H9 (cell line): ENCODE data around the gene MEFV. TPM values are rescaled to one million over a fixed set of nuclear protein-coding genes. Genes with fewer than 3 reads are reported as not detected.

Source experiments
- DNase-seq: peaks from one replicate; pipeline ENCODE4 v3.0.0-alpha.2; 2017
- H2AFZ ChIP-seq: one replicate; pipeline ENCODE4 v1.6.1; 2013; ENCODE audit warnings: mild to moderate bottlenecking, low read length, control low read depth, moderate library complexity
- H2AK5ac ChIP-seq: 2 replicates; pipeline ENCODE4 v1.6.1; 2013; ENCODE audit warnings: low read length, control low read depth, mixed read lengths; ENCODE audit not compliant: insufficient read length
- H2BK120ac ChIP-seq: one replicate; pipeline ENCODE4 v1.6.1; 2013; ENCODE audit warnings: low read depth, mild to moderate bottlenecking, low read length, control low read depth, inconsistent platforms; ENCODE audit not compliant: poor library complexity, severe bottlenecking
- H2BK12ac ChIP-seq: 2 replicates; pipeline ENCODE4 v1.6.1; 2013; ENCODE audit warnings: low read length, control low read depth, mixed read lengths, low read depth; ENCODE audit not compliant: insufficient read length
- H2BK15ac ChIP-seq: 2 replicates; pipeline ENCODE4 v1.6.1; 2013; ENCODE audit warnings: low read depth, low read length, control low read depth
- H2BK20ac ChIP-seq: one replicate; pipeline ENCODE4 v1.6.1; 2013; ENCODE audit warnings: low read depth, mild to moderate bottlenecking, low read length, control low read depth, inconsistent platforms; ENCODE audit not compliant: poor library complexity, severe bottlenecking
- H2BK5ac ChIP-seq: 2 replicates; pipeline ENCODE4 v1.6.1; 2013; ENCODE audit warnings: low read length, control low read depth, mixed read lengths; ENCODE audit not compliant: insufficient read length
- H3K14ac ChIP-seq: 2 replicates; pipeline ENCODE4 v1.6.1; 2013; ENCODE audit warnings: low read length, control low read depth; ENCODE audit not compliant: insufficient read depth
- H3K18ac ChIP-seq: 2 replicates; pipeline ENCODE4 v1.6.1; 2013; ENCODE audit warnings: low read depth, mild to moderate bottlenecking, mixed read lengths, low read length, control low read depth; ENCODE audit not compliant: insufficient read length
- H3K23ac ChIP-seq: 2 replicates; pipeline ENCODE4 v1.6.1; 2013; ENCODE audit warnings: low read length, control low read depth, mixed read lengths, low read depth; ENCODE audit not compliant: insufficient read length
- H3K23me2 ChIP-seq: 2 replicates; pipeline ENCODE4 v1.6.1; 2013; ENCODE audit warnings: low read depth, mild to moderate bottlenecking, mixed read lengths, low read length, control low read depth; ENCODE audit not compliant: insufficient read length, poor library complexity, severe bottlenecking
- H3K27ac ChIP-seq: 2 replicates; pipeline ENCODE4 v1.5.1; 2013; ENCODE audit warnings: low read length, control low read depth, mixed read lengths, low read depth; ENCODE audit not compliant: insufficient read length
- H3K27me3 ChIP-seq: 2 replicates; pipeline ENCODE4 v1.6.1; 2013; ENCODE audit warnings: low read length, control low read depth, inconsistent platforms; ENCODE audit not compliant: insufficient read depth
- H3K4ac ChIP-seq: 2 replicates; pipeline ENCODE4 v1.6.1; 2013; ENCODE audit warnings: low read depth, mild to moderate bottlenecking, control low read depth, inconsistent platforms, low read length, moderate library complexity
- H3K4me1 ChIP-seq: 2 replicates; pipeline ENCODE4 v1.6.1; 2013; ENCODE audit warnings: low read length, control low read depth, inconsistent platforms; ENCODE audit not compliant: insufficient read depth
- H3K4me2 ChIP-seq: 2 replicates; pipeline ENCODE4 v1.6.1; 2013; ENCODE audit warnings: low read length, control low read depth, mixed read lengths; ENCODE audit not compliant: insufficient read length, insufficient read depth
- H3K56ac ChIP-seq: 2 replicates; pipeline ENCODE4 v1.6.1; 2013; ENCODE audit warnings: low read depth, mild to moderate bottlenecking, mixed read lengths, low read length, control low read depth; ENCODE audit not compliant: insufficient read length
- H3K79me1 ChIP-seq: 2 replicates; pipeline ENCODE4 v1.6.1; 2013; ENCODE audit warnings: low read depth, mild to moderate bottlenecking, moderate library complexity, low read length, control low read depth, inconsistent platforms; ENCODE audit not compliant: insufficient read depth, poor library complexity, severe bottlenecking
- H3K79me2 ChIP-seq: 2 replicates; pipeline ENCODE4 v1.6.1; 2013; ENCODE audit warnings: low read length, control low read depth, inconsistent platforms; ENCODE audit not compliant: insufficient read depth
- H3K9ac ChIP-seq: 2 replicates; pipeline ENCODE4 v1.6.1; 2013; ENCODE audit warnings: low read length, control low read depth, mixed read lengths; ENCODE audit not compliant: insufficient read length; ENCODE audit errors: extremely low read depth
- H3K9me3 ChIP-seq: one replicate; pipeline ENCODE4 v1.6.1; 2013; ENCODE audit warnings: low read depth, low read length, inconsistent platforms; ENCODE audit not compliant: control insufficient read depth
- H3T11ph ChIP-seq: one replicate; pipeline ENCODE4 v1.6.1; 2013; ENCODE audit warnings: mild to moderate bottlenecking, low read length, control low read depth, inconsistent platforms
- H4K20me1 ChIP-seq: one replicate; pipeline ENCODE4 v1.6.1; 2013; ENCODE audit not compliant: control insufficient read depth, insufficient read length, insufficient read depth
- H4K5ac ChIP-seq: 2 replicates; pipeline ENCODE4 v1.6.1; 2013; ENCODE audit warnings: low read depth, mild to moderate bottlenecking, mixed read lengths, low read length, control low read depth; ENCODE audit not compliant: insufficient read length
- H4K8ac ChIP-seq: replicated peaks from 2 replicates; pipeline ENCODE4 v1.6.1; 2013; ENCODE audit warnings: low read length, control low read depth, mixed read lengths, low read depth; ENCODE audit not compliant: insufficient read length
- H4K91ac ChIP-seq: 2 replicates; pipeline ENCODE4 v1.6.1; 2013; ENCODE audit warnings: low read depth, mild to moderate bottlenecking, moderate library complexity, mixed read lengths, low read length, control low read depth; ENCODE audit not compliant: insufficient read length
- H3K27ac Mint-ChIP-seq, 3 experiments: 2 replicates in 2 of 3; 3 replicates in 1 of 3; pipeline ENCODE4 v1.8.0; 2020 to 2021; ENCODE audit warnings: mixed read lengths in 3 of 3, mild to moderate bottlenecking in 1 of 3, moderate library complexity in 1 of 3
- H3K27me3 Mint-ChIP-seq: 2 replicates; pipeline ENCODE4 v1.8.0; 2021; ENCODE audit warnings: low read depth, mild to moderate bottlenecking, moderate library complexity, mixed read lengths
- H3K36me3 Mint-ChIP-seq, 3 experiments: 2 replicates in 2 of 3; 3 replicates in 1 of 3; pipeline ENCODE4 v1.8.0; 2020 to 2021; ENCODE audit warnings: low read depth in 3 of 3, mixed read lengths in 3 of 3; ENCODE audit not compliant: insufficient read depth in 1 of 3
- H3K4me1 Mint-ChIP-seq, 2 experiments: 2 replicates each; pipeline ENCODE4 v1.8.0; 2020; ENCODE audit warnings: mixed read lengths in 2 of 2
- H3K4me3 Mint-ChIP-seq, 2 experiments: 2 replicates in 1 of 2; 3 replicates in 1 of 2; pipeline ENCODE4 v1.8.0; 2020 to 2021; ENCODE audit warnings: mild to moderate bottlenecking in 2 of 2, mixed read lengths in 2 of 2, moderate library complexity in 1 of 2
- H3K9me3 Mint-ChIP-seq, 2 experiments: 2 replicates in 1 of 2; 3 replicates in 1 of 2; pipeline ENCODE4 v1.8.0; 2020; ENCODE audit warnings: mild to moderate bottlenecking in 2 of 2, mixed read lengths in 2 of 2, moderate library complexity in 1 of 2
- CTCF ChIP-seq: fragments of 200-600 bp; sonication (generic); conservative IDR thresholded peaks from 3 replicates; pipeline ENCODE4 v1.8.0; 2021; ENCODE audit warnings: antibody characterized with exemption, mild to moderate bottlenecking
- WGBS: extraction: QIAGEN DNeasy Blood & Tissue Kit; methylation state at CpG from one replicate; pipeline ENCODE4 v1.1.7; 2013; ENCODE audit warnings: missing lambda C conversion rate, low lambda C conversion rate, mixed read lengths; ENCODE audit not compliant: insufficient read length; ENCODE audit errors: extremely low coverage; 5-methylcytosine and 5-hydroxymethylcytosine counted together
- total RNA-seq: library from RNA; stranded (reverse); gene quantifications from 2 replicates; pipeline ENCODE4 v1.2.1, GENCODE V29; 2021

MEFV gene
- total RNA-seq, 1 experiment from 2014 or later = not detected

GRCh38 chr16:3295209-3295608 is 38.8 kb upstream of the MEFV start:
- Histone ChIP-seq H3K23me2 (no peaks in the 10 kb centered on the region), H4K20me1 (no peaks in the 10 kb centered on the region), H2AFZ (no peak overlapping the region), H3K4me1 (no peaks in the 10 kb centered on the region), H4K5ac (no peak overlapping the region), H3K9me3 (peaks cover 16% of the 10 kb centered on the region), H3K14ac (no peak overlapping the region), H3K9ac (no peak overlapping the region), H3K56ac (no peak overlapping the region), H3K79me2 (no peaks in the 10 kb centered on the region), H2BK120ac (no peak overlapping the region), H3K4me2 (no peak overlapping the region), H2AK5ac (no peak overlapping the region), H3K4ac (no peak overlapping the region), H4K8ac (no peak overlapping the region), H2BK20ac (no peak overlapping the region), H2BK5ac (no peak overlapping the region), H3K23ac (no peak overlapping the region), H3K79me1 (peaks cover 2% of the 10 kb centered on the region), H3K18ac (no peak overlapping the region), H3K27me3 (no peaks in the 10 kb centered on the region), H3T11ph (no peak overlapping the region), H4K91ac (no peak overlapping the region), H3K27ac (no peak overlapping the region), H2BK15ac (no peak overlapping the region), H2BK12ac (no peak overlapping the region)
- no peak overlapping the region for H3K4me3 Mint-ChIP-seq
- WGBS = no CpG with 5 or more reads among the region's 45 CpGs
- peaks cover 3% of the 10 kb centered on the region; the same call in 1 of the 2 replicates for H3K27me3 Mint-ChIP-seq
- no peak overlapping the region for H3K27ac Mint-ChIP-seq
- peaks cover 72 to 77% of the 10 kb centered on the region in 2 experiments for H3K9me3 Mint-ChIP-seq
- DNase-seq = no peak
- no peaks in the 10 kb centered on the region for H3K4me1 Mint-ChIP-seq
- H3K36me3 Mint-ChIP-seq = peaks cover 68 to 73% (median 71%) of the 10 kb centered on the region in 3 experiments
- no peak for TF ChIP-seq CTCF
